Mesendoderm (in vitro differentiated cells): Measurements from ENCODE around the gene TTYH2.

Experiments used
- DNase-seq: peaks from one replicate; pipeline ENCODE4 v3.0.0; 2013
- H2AK5ac ChIP-seq: 2 replicates; pipeline ENCODE4 v1.6.1; 2013; ENCODE audit warnings: low read length, inconsistent platforms
- H2BK120ac ChIP-seq: 2 replicates; pipeline ENCODE4 v1.6.1; 2013; ENCODE audit warnings: low read depth, mild to moderate bottlenecking, low read length, moderate library complexity, mixed read lengths
- H2BK15ac ChIP-seq: replicated peaks from 2 replicates; pipeline ENCODE4 v1.6.1; 2013; ENCODE audit warnings: low read depth, mild to moderate bottlenecking, moderate library complexity
- H2BK5ac ChIP-seq: 2 replicates; pipeline ENCODE4 v1.6.1; 2013; ENCODE audit warnings: low read length, inconsistent platforms
- H3K18ac ChIP-seq: 2 replicates; pipeline ENCODE4 v1.6.1; 2013; ENCODE audit warnings: mild to moderate bottlenecking, low read length, mixed read lengths
- H3K23ac ChIP-seq: one replicate; pipeline ENCODE4 v1.6.1; 2013; ENCODE audit warnings: low read length
- H3K27ac ChIP-seq: 2 replicates; pipeline ENCODE4 v1.5.1; 2013; ENCODE audit warnings: low read depth, mild to moderate bottlenecking, inconsistent platforms, low read length, moderate library complexity
- H3K27me3 ChIP-seq: 2 replicates; pipeline ENCODE4 v1.6.1; 2013; ENCODE audit warnings: low read length, control low read depth, mild to moderate bottlenecking, inconsistent platforms; ENCODE audit not compliant: insufficient read depth, poor library complexity
- H3K36me3 ChIP-seq: 2 replicates; pipeline ENCODE4 v1.6.1; 2013; ENCODE audit warnings: low read length, inconsistent platforms; ENCODE audit not compliant: control insufficient read depth, insufficient read depth
- H3K4ac ChIP-seq: one replicate; pipeline ENCODE4 v1.6.1; 2013; ENCODE audit warnings: low read depth, mild to moderate bottlenecking, low read length, moderate library complexity
- H3K4me1 ChIP-seq: 2 replicates; pipeline ENCODE4 v1.6.1; 2013; ENCODE audit warnings: low read depth, low read length, inconsistent platforms; ENCODE audit not compliant: control insufficient read depth
- H3K4me2 ChIP-seq: 2 replicates; pipeline ENCODE4 v1.6.1; 2013; ENCODE audit warnings: low read length
- H3K4me3 ChIP-seq: 2 replicates; pipeline ENCODE4 v1.5.1; 2013; ENCODE audit warnings: mild to moderate bottlenecking, low read length
- H3K56ac ChIP-seq: one replicate; pipeline ENCODE4 v1.6.1; 2013; ENCODE audit warnings: low read length
- H3K79me1 ChIP-seq: 2 replicates; pipeline ENCODE4 v1.6.1; 2013; ENCODE audit warnings: low read length, inconsistent platforms
- H3K79me2 ChIP-seq: 2 replicates; pipeline ENCODE4 v1.6.1; 2013; ENCODE audit warnings: mild to moderate bottlenecking, low read length; ENCODE audit not compliant: control insufficient read depth, insufficient read depth
- H3K9ac ChIP-seq: 2 replicates; pipeline ENCODE4 v1.6.1; 2013; ENCODE audit warnings: low read length, inconsistent platforms
- H4K5ac ChIP-seq: one replicate; pipeline ENCODE4 v1.6.1; 2013; ENCODE audit warnings: low read length
- H4K8ac ChIP-seq: one replicate; pipeline ENCODE4 v1.6.1; 2013; ENCODE audit warnings: low read depth, mild to moderate bottlenecking, control low read depth, low read length, moderate library complexity
- WGBS: extraction: QIAGEN DNeasy Blood & Tissue Kit; methylation state at CpG from one replicate; pipeline ENCODE4 v1.1.7; 2013; ENCODE audit warnings: low lambda C conversion rate, missing lambda C conversion rate; ENCODE audit not compliant: insufficient coverage; ENCODE audit errors: extremely low coverage; 5-methylcytosine and 5-hydroxymethylcytosine counted together

TTYH2 gene

DNA sequence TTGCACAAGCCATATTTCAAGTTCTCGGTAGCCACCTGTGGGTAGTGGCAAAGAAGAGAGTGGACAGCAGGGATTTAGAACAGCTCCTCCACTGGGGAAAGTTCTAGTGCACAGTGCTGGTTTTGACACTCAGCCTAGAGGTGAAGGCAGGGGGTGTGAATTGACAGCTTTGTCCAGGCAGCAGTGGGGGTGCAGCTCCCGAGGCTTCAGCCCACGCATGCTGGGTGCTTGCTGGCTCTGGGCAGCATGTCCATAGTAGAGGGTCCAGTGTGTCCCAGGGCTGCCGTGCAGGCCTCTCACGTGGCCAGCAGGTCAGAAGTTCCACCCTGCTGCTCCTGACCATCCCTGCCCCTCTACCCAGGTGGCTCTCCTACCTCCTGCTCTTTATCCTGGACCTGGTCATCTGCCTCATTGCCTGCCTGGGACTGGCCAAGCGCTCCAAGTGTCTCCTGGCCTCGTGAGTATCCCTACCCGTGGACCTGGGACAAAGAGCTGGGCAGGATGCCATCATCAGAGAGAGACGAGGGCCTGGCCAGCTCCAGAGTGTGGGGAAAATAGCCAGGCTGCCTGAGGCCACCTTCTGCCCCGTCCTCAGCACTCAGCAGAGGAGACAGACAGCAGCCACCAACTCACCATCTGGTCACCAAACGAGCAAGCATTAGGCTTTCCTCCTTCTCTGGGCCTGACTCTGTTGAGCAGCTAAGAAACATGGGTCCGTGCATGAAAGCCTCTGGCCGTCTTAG lies 29.8 kb downstream of the TTYH2 start:
- Histone ChIP-seq H3K79me1 (no peaks in the 10 kb centered on the region), H3K27ac (no peak overlapping the region), H3K4me1 (peaks cover 3% of the 10 kb centered on the region), H2BK120ac (no peak overlapping the region), H3K4me2 (no peak overlapping the region), H3K56ac (no peak overlapping the region), H2BK5ac (no peak overlapping the region), H3K79me2 (no peaks in the 10 kb centered on the region), H3K4me3 (no peak overlapping the region), H4K8ac (no peak overlapping the region), H3K9ac (no peak overlapping the region), H3K4ac (no peak overlapping the region), H4K5ac (no peak overlapping the region), H2BK15ac (no peak overlapping the region), H3K36me3 (no peaks in the 10 kb centered on the region), H2AK5ac (no peak overlapping the region), H3K27me3 (no peaks in the 10 kb centered on the region), H3K23ac (no peak overlapping the region), H3K18ac (no peak overlapping the region)
- WGBS = no CpG with 5 or more reads among the region's 13 CpGs
- no peak for DNase-seq

DNA sequence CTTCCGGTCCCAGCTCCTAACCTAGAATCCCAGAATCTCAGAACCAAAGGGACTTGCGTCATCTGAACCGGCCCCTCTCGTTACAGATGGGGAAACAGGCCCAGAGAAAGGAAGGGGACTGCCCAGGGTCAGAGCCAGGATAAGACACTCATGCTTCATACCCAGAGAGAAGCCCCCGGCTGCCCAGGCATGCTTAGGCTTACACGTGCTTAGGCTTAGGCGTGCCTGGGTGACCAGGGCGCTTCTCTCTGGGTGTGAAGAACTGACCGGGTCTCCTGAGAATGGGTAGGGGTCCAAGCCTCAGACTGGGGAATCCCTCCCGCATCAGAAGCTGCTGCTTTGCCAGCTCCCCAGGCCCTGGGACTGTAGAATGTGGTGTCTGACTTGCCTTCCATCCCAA lies 30.8 kb downstream of the TTYH2 start:
- Histone ChIP-seq H3K27me3 (no peaks in the 10 kb centered on the region), H3K4ac (no peak overlapping the region), H3K9ac (no peak overlapping the region), H3K56ac (no peak overlapping the region), H4K8ac (no peak overlapping the region), H2BK5ac (no peak overlapping the region), H3K18ac (no peak overlapping the region), H3K36me3 (no peaks in the 10 kb centered on the region), H2AK5ac (no peak overlapping the region), H3K79me2 (no peaks in the 10 kb centered on the region), H4K5ac (no peak overlapping the region), H3K4me3 (no peak overlapping the region), H2BK120ac (no peak overlapping the region), H3K4me2 (no peak overlapping the region), H2BK15ac (no peak overlapping the region), H3K4me1 (peaks cover 3% of the 10 kb centered on the region), H3K27ac (no peak overlapping the region), H3K23ac (no peak overlapping the region), H3K79me1 (no peaks in the 10 kb centered on the region)
- no CpG with 5 or more reads among the region's 10 CpGs for WGBS
- DNase-seq = no peak

DNA sequence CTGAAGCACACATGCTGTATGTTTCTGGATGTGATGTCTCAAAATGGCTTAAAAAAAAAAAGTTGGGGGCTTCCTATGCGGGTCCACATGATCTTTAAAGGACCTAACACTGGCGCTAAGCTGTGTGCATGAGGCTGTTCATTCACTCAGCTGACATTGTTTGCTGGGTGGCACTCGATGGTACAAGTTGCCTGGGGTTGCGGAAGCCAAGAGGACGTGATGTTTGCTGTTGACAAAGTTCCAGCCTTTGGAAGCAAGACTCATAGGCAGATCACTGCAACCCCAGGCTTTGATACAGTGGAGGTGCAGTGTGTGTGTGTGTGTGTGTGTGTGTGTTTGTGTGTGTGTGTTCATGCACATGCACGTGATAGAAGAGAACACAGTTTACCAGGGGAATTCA lies 31.2 kb downstream of the TTYH2 start:
- no CpG with 5 or more reads among the region's 6 CpGs for WGBS
- Histone ChIP-seq H3K4ac (no peak overlapping the region), H3K79me1 (no peaks in the 10 kb centered on the region), H4K5ac (no peak overlapping the region), H3K79me2 (no peaks in the 10 kb centered on the region), H2AK5ac (no peak overlapping the region), H3K4me3 (no peak overlapping the region), H2BK15ac (no peak overlapping the region), H4K8ac (no peak overlapping the region), H2BK120ac (no peak overlapping the region), H3K18ac (no peak overlapping the region), H3K4me2 (no peak overlapping the region), H3K56ac (no peak overlapping the region), H3K23ac (peak overlapping the region; percentile 66), H3K27me3 (no peaks in the 10 kb centered on the region), H2BK5ac (no peak overlapping the region), H3K4me1 (peaks cover 3% of the 10 kb centered on the region), H3K9ac (no peak overlapping the region), H3K27ac (no peak overlapping the region), H3K36me3 (no peaks in the 10 kb centered on the region)
- no peak for DNase-seq

DNA sequence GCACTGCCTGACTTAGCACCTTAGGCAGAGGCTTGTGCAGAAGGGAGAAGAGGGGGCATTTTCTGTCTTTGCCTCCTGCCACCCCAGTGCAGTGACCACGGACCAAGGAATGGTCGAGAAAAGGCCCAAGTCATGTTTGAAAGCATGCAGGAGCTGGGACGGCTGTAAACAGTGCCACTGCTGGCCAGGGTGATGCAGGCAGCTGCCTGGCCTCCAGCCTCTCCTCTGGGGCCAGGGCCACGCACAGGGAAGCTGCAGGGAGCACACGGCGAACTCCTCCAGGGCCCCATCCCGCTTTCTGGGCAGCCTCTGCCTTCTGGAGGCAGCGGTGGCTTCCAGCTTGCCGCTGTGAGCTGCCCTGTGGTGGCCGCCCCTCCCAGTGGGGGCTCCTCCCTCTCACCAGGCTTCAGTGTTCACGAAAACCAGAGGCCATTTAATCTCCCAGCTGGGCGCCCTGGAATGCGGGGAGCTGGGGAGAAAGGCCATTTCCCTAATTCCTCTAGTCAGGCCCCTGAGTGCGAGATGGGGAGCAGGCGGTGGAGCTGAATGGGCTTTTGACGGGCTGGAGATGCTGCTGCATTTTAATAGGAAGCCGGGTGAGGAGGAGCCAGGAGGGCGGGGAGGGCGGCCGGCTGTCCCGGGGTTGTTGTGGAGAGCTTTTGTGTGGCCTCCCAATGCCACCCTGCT lies 31.9 kb downstream of the TTYH2 start:
- H2BK15ac ChIP-seq = no peak overlapping the region
- H3K27me3 ChIP-seq = no peaks in the 10 kb centered on the region
- no peak overlapping the region for H4K5ac ChIP-seq
- no peaks in the 10 kb centered on the region for H3K79me1 ChIP-seq
- H2AK5ac ChIP-seq = no peak overlapping the region
- no peak overlapping the region for H3K23ac ChIP-seq
- H3K4me2 ChIP-seq = peak overlapping the region; percentile 20
- H3K18ac ChIP-seq = no peak overlapping the region
- peak overlapping the region; percentile 2 for H3K9ac ChIP-seq
- H3K56ac ChIP-seq = peak overlapping the region; percentile 74
- H2BK120ac ChIP-seq = no peak overlapping the region
- H3K27ac ChIP-seq = no peak overlapping the region
- peaks cover 3% of the 10 kb centered on the region for H3K4me1 ChIP-seq
- H3K79me2 ChIP-seq = no peaks in the 10 kb centered on the region
- H3K4me3 ChIP-seq = no peak overlapping the region
- no CpG with 5 or more reads among the region's 21 CpGs for WGBS
- DNase-seq = peak; percentile 61
- no peak overlapping the region for H4K8ac ChIP-seq
- H2BK5ac ChIP-seq = no peak overlapping the region
- no peaks in the 10 kb centered on the region for H3K36me3 ChIP-seq
- H3K4ac ChIP-seq = no peak overlapping the region

DNA sequence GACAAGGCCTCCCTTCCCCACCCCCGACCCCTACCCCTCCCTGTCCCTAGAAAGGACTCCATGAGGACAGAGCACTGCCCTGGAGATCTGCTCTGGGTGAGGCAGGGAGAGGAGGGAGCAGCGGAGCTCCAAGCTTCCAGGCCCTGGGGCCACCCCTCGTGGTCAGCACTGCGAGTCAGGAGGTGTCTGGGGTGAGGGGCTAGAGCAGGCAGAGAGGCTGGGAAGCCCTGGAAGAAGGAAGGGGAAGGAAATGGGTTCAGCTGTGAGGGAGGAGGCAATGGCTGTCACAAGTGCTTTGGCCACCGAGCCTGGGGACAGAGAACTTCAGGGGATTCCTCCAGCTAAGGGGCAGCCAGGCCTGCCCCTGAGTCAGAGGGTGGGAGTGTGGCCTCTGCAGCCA lies 32.5 kb downstream of the TTYH2 start:
- no CpG with 5 or more reads among the region's 5 CpGs for WGBS
- DNase-seq = peak; percentile 23

More for the DNA sequence above, 32.5 kb downstream of the TTYH2 start:
- Histone ChIP-seq H3K56ac (peak overlapping the region; percentile 42), H3K27ac (no peak overlapping the region), H3K4me3 (no peak overlapping the region), H3K23ac (no peak overlapping the region), H4K5ac (no peak overlapping the region), H2AK5ac (no peak overlapping the region), H3K4me1 (peaks cover 3% of the 10 kb centered on the region), H3K4me2 (no peak overlapping the region), H3K4ac (no peak overlapping the region), H3K79me2 (no peaks in the 10 kb centered on the region), H2BK15ac (no peak overlapping the region), H4K8ac (no peak overlapping the region), H3K9ac (peak overlapping the region; percentile 13), H3K79me1 (no peaks in the 10 kb centered on the region), H2BK120ac (no peak overlapping the region), H3K18ac (no peak overlapping the region), H3K27me3 (no peaks in the 10 kb centered on the region), H3K36me3 (no peaks in the 10 kb centered on the region), H2BK5ac (no peak overlapping the region)
